Lower leg skin (tissue), 4 donors: ENCODE data around the gene MAST3. TPM values are rescaled to one million over a fixed set of nuclear protein-coding genes. Genes with fewer than 3 reads are reported as not detected.

Experiments used
- DNase-seq, 2 donors: peaks; one replicate each; pipeline ENCODE4 v3.0.0-alpha.2; 2019; ENCODE audit warnings: low spot score in 2 of 2
- H3K4me3 ChIP-seq: fragments of 200-600 bp; sonication (generic); 2 replicates; pipeline ENCODE4 v1.5.1; 2017; ENCODE audit warnings: mild to moderate bottlenecking, low read depth; ENCODE audit not compliant: poor library complexity, severe bottlenecking
- POLR2A ChIP-seq, 2 donors: fragments of 450-650 bp; IDR thresholded peaks; one replicate each; pipeline ENCODE4 v1.6.1; 2016 to 2017; ENCODE audit warnings: antibody characterized with exemption in 2 of 2, mild to moderate bottlenecking in 1 of 2, moderate library complexity in 1 of 2
- WGBS, 2 donors: methylation state at CpG; one replicate each; pipeline ENCODE4 v1.1.5; 2018; 5-methylcytosine and 5-hydroxymethylcytosine counted together
- intact Hi-C: fragments of 100-400 bp; cut with DNase I; formaldehyde crosslinking; loops from one replicate; pipeline ENCODE4 v1.15.0; 2023; ENCODE audit warnings: low total_unique reads
- total RNA-seq, 4 donors: library from RNA; depleted of rRNA; stranded (reverse); fragments of >200 nt; gene quantifications; one replicate each; pipeline ENCODE4 v1.1.0, GENCODE V29; 2016
- TF ChIP-seq, protein P1 (sequence below), 3 donors: fragments of 450-650 bp; IDR thresholded peaks; one replicate each; pipeline ENCODE4 v1.5.1; 2016; ENCODE audit warnings: antibody characterized with exemption in 3 of 3, mild to moderate bottlenecking in 3 of 3, moderate library complexity in 2 of 3

The MAST3 gene
- total RNA-seq, 4 donors from 2014 or later: 12.9 to 19.8 (median 17.0) TPM

DNA sequence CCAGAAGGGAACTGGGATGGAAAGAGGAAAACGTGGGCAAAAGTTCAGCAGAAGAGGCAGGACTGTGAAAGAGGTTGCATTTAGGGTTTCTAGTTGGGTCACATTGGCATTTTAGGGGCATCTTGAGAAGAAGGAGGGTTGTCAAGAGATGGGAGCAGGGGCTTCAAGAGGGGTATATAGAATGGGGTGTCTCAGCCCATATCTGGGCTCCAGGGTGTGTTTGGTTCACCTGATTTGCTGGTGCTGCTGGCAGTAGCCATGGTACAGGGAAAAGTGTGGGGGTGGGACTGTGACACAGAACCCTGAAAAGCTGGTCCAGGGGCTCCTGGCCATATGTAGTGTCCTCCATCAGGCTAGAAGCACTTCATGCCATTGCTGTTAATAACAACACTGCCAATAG, 22.5 kb downstream of the MAST3 start:
- DNase-seq: no peak
- H3K4me3 ChIP-seq: no peak overlapping the region
- no peak for TF ChIP-seq POLR2A (IDR thresholded peaks at IDR 0.05)
- TF ChIP-seq, protein P1, sequence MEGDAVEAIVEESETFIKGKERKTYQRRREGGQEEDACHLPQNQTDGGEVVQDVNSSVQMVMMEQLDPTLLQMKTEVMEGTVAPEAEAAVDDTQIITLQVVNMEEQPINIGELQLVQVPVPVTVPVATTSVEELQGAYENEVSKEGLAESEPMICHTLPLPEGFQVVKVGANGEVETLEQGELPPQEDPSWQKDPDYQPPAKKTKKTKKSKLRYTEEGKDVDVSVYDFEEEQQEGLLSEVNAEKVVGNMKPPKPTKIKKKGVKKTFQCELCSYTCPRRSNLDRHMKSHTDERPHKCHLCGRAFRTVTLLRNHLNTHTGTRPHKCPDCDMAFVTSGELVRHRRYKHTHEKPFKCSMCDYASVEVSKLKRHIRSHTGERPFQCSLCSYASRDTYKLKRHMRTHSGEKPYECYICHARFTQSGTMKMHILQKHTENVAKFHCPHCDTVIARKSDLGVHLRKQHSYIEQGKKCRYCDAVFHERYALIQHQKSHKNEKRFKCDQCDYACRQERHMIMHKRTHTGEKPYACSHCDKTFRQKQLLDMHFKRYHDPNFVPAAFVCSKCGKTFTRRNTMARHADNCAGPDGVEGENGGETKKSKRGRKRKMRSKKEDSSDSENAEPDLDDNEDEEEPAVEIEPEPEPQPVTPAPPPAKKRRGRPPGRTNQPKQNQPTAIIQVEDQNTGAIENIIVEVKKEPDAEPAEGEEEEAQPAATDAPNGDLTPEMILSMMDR (IDR thresholded peaks at IDR 0.05): no peak
- intact Hi-C loops: no loop called here
- WGBS, 2 donors: 58 to 61% methylated on average over 1 of the region's 1 CpG

DNA sequence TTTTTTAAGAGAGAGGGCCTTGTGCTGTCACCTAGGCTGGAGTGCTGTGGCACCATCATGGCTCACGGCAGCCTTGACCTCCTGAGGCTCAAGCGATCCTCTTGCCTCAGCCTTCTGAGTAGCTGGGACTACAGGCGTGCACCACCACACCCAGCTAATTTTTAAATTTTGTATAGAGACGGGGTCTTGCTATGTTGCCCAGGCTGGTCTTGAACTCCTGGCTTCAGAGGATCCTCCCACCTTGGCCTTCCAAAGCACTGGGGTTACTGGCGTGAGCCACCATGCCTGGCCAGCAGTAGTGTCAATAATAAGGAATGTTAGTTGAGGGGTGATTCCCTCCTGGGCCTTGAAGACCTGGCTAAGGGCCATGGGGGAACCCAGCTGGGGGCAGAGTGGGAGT, 23.6 kb downstream of the MAST3 start:
- intact Hi-C loops: no loop called here
- H3K4me3 ChIP-seq: no peak overlapping the region
- no peak for DNase-seq
- 95 to 100% methylated on average over 5 of the region's 5 CpGs for WGBS, 2 donors
- TF ChIP-seq, protein P1 (IDR thresholded peaks at IDR 0.05): no peak
- no peak for TF ChIP-seq POLR2A (IDR thresholded peaks at IDR 0.05)

DNA sequence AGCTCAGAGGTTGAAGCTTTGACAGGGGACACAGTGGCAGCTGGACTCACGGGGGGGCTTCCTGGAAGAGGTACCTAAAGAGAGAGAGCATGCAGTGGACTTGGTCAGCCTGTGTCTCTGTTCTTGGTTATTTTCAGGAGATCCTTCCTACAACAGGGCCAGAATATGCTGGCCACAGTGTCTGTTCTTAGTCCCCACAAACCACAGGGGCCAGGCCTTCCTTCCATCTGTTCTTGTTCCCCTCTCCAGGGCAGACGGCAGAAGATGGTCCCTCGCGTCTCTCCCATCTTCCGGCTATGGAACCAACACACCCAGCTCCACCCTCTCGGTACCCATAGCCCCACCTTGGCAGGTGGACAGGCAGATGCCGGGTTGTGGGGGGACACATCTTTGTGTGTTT, 24.8 kb downstream of the MAST3 start:
- no peak overlapping the region for H3K4me3 ChIP-seq
- intact Hi-C loops: no loop called here
- no peak for TF ChIP-seq POLR2A (IDR thresholded peaks at IDR 0.05)
- TF ChIP-seq, protein P1 (IDR thresholded peaks at IDR 0.05): no peak
- no peak for DNase-seq
- WGBS, 2 donors: 87 to 93% methylated on average over 7 of the region's 7 CpGs

DNA sequence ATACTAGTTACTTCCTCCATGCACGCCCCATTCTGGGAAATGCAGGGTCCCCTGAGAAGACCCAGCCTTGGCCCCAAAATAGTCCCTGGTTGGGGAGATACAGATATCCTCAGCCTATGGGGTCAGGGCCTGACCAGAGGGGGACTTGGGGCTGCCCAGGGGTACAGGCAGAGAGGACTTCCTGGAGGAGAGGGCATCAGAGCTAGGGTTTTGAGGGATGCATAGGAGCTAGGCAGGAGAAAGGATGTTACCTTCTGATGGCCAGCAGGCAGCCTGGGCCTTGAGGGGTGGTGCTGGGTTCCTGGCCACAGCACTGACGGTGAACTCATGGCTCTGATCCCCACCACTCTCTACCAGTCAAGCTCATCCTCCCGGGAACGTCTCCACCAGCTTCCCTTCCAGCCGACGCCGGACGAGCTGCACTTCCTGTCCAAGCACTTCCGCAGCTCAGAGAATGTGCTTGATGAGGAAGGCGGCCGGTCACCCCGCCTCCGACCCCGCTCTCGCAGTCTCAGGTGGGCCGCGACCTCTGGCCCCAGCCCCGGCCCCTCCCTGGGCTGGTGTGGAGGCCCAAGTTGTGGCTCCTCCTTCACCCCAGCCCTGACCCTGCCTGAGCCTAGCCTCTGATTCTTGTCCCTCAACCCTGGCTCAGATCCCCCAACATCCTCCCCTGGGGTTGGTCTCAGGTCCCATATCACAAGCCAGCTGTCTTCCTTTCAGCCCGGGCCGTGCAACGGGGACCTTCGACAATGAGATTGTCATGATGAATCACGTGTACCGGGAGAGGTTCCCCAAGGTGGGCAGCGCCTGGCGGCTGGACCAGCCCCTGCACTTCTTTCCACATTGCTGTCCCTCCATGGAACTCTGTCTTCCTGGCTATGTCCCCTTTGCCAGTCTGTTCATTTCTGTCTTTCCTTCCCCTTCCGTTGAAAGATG, 25.6 kb downstream of the MAST3 start:
- no peak overlapping the region for H3K4me3 ChIP-seq
- WGBS, 2 donors: 87 to 89% methylated on average over 27 of the region's 27 CpGs
- no peak for DNase-seq
- intact Hi-C loops: no loop called here
- TF ChIP-seq, protein P1 (IDR thresholded peaks at IDR 0.05): no peak
- no peak for TF ChIP-seq POLR2A (IDR thresholded peaks at IDR 0.05)

DNA sequence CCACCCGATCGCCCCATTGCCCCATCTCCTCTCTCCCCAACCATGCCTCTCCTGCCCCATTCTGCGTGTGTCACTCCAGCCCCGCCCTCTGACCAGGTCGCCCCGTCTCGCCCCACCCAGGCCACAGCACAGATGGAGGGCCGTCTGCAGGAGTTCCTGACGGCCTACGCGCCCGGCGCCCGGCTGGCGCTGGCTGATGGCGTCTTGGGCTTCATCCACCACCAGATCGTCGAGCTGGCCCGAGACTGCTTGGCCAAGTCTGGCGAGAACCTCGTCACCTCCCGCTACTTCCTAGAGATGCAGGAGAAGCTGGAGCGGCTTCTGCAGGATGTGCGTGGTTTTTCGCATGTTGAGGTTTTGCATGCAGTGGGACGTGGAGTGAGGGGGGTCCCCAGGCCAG, 26.2 kb downstream of the MAST3 start:
- DNase-seq: no peak
- no peak for TF ChIP-seq POLR2A (IDR thresholded peaks at IDR 0.05)
- TF ChIP-seq, protein P1 (IDR thresholded peaks at IDR 0.05): no peak
- intact Hi-C loops: no loop called here
- H3K4me3 ChIP-seq: no peak overlapping the region
- 81 to 85% methylated on average over 19 to 26 of the region's 26 CpGs for WGBS, 2 donors
